Astrocyte of the hippocampus (primary cell): ENCODE results near the gene CTSF.
A peak's percentile ranks its signal among the peaks of the same experiment; 100 is the strongest.
"Not testable (repeated sequence)": the region's sequence is repeated elsewhere in the genome, so short reads cannot be mapped to it uniquely, and the experiment has no call there.

Experiments
- DNase-seq: peaks from one replicate; pipeline ENCODE4 v3.0.0; 2011; ENCODE audit warnings: low read depth, low spot score

The CTSF gene

DNA sequence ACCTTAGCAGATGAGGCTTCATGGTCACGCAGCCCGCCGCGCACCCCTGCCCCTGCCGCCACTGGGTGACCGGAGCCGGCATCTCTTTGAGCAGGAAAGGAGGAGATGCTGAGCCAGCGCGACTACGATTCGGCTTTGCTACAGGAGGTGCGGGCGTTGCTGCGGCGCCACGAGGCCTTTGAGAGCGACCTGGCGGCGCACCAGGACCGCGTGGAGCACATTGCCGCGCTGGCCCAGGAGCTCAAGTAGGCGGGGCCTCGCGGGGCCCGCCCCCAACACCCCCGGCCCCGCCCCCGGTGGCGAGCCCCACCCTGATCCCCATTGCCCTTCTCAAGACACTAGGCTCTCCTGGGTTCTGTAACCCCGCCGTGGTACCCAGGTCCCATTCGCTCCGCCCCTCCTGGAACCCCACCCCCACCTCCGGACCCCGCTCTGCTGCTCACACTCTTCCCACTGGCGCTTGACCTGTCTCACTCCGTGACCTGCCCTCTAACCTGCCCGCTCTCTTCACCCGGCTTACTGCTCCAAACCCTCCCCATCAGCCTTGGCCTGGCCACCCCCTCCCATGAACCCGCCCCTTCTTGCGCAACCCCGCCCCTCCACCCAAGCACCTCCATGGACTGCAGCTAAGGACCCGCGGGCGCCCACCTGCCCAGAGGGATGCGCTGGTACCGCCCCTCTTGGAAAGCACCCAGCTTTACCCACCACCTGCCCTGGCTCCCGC, 9.1 kb downstream of the CTSF start:
- peak; percentile 29 for DNase-seq

DNA sequence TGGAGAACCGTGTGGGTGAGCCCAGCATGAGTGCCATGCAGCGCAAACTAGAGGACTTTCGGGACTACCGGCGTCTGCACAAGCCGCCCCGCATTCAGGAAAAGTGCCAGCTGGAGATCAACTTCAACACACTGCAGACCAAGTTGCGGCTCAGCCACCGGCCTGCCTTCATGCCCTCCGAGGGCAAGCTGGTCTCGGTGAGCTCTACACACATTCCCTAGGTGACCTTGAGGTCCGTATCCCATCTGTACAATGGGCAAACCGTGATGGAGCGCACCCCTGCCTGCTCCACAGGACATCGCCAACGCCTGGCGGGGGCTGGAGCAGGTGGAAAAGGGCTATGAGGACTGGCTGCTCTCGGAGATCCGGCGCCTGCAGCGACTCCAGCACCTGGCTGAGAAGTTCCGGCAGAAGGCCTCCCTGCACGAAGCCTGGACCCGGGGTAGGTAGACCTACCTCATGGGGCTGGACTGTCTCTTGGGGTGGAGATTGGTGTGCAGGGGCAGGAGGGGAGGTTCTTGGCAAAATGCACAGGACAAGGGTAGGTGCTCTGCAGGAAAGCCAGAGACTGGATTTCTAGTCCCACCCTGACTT, 10.6 kb downstream of the CTSF start:
- no peak for DNase-seq

DNA sequence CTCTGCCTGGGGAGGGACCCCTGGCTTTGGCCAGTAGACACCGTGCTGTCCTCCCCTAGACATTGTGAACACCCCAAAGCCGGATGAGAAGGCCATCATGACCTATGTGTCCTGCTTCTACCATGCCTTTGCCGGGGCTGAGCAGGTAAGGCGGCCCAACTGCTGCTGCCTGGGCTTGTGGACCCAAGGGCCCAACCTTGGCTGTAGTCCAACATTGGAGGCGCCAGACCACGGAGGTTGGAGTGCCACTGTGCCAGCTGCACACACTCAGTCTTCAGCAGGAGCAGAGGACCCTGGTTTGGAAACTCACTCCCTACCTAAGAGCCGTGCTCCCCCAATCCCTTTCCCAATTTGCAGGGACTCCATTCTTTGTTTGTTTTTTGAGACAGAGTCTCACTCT, 12.3 kb downstream of the CTSF start:
- no peak for DNase-seq

DNA sequence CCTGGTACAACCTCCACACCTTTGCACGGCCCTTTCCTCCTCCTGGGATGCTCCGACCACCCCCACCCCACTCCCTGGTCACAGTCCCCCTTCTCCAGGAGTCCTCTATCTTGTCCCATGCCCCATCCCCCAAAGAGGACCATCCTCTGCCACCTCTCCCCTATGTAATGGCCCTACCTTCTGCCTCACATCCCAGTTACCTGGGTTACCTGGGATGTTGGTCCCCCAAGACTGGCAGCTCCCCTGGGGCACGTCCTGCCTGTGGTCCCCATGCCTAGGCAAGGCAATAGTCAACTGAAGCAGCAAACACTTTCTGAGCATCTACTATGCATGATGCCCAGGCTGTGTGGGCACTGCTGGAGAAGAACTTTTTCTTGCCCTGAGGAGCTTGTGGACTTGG, 13.0 kb downstream of the CTSF start:
- no peak for DNase-seq

DNA sequence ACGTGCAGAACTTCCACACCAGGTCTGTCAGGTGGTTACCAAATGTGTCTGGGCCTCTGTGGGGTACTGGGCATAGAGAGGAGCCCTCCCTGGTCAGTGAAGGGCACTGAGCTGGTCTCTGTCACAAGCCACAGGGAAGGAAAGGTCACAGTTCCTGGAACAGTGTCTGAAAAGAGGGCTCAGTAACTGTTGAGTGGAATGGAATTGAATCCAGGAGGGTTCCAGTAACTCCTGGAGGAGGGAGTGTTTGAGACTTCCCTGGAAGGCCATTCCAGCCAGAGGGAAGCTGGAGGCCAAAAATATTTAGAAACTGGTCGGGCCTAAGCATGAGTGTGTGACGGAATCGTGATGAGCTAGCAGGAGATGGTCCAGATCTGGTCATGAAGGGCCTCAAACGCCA, 13.8 kb downstream of the CTSF start:
- DNase-seq: no peak

DNA sequence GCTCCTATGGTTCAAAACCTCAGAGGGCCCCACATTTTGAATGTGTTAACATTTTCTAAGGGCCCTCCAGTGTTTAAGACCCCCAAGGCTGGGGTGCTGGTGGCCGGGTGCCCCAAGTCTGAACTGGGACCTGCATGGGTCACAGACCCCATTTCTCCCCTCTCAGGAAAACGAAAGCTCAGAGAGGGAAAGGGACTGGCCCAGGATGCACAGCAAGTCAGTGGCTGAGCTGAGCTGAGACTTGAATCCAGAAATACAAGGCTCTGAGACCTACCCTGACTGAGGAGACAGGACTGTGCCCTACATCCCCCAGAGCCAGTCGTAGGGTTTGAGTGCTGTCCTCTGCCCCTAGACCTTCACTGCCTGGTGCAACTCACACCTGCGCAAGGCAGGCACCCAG, 17.5 kb downstream of the CTSF start:
- DNase-seq: no peak

DNA sequence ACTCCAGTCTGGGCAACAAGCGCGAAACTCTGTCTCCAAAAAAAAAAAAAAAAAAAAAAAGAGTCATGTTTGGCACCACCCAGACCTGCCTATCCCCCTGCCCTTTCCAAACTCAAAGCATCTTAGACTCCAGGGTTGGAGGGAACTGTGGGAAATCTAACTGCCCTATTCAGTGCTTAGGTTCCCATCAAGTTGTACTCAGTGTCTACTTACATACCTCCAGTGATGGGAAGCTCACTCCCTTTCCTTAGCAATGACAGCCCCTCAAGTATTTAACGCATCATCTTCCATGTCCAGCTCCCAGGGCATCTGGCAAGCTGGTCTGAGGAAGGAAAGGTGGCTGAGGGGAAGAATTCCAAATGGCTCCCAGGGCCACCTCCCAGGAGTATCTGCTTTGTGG, 18.7 kb downstream of the CTSF start:
- DNase-seq: no peak

DNA sequence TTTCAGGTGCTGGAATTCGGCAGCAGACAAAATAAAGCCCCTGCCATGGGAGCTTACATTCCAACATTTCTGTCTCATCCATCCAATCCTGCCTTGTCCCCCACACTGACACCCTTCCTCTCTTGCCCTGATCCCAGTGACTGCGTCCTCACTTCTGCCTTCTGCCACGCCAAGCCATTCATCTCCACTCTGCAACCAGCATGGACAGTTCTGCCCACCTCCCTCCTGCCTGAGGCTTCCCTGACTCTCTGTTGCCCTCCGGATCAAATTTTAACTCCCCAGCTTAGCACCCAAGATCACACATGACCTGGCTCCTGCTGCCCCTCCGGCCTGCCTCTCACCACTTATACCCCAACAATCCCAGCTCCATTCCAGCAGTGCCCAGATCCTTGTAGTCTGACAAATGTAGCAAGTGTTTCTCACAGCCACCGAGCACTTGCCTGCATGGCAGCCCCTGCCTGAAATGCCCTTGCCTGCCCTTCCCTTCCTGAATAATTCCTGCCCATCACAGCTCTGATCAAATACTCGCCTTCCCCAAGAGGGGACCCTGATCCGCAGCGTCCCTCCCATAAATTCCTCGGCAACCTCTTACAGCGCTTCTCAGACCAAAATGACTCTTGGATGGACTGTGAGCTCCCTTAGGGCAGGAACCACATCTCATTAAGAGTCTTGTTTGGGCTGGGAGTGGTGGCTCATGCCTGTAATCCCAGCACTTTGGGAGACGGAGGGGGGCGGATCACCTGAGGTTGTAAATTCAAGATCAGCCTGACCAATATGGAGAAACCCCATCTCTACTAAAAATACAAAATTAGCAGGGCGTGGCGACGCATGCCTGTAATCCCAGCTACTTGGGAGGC, 19.4 kb downstream of the CTSF start:
- DNase-seq: no peak

DNA sequence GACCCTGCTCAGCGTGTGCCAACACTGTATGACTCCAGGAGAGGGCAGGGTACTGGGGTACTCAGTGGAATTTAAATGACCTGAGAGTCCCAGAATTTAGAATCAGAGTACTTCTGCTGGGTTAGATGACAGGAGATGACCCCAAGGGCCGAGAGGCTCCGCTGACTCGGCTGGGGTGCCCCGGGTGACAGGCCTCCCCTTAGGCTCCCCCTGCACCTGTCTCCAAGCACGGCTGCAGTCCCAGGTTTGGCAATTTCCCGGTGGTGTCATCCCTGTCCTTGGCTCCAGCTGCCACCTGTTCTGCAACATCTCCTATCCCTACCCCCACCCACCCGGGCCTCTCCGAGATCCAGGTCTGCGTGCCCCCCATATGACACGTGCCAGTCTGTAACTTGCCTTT, 20.4 kb downstream of the CTSF start:
- no peak for DNase-seq

DNA sequence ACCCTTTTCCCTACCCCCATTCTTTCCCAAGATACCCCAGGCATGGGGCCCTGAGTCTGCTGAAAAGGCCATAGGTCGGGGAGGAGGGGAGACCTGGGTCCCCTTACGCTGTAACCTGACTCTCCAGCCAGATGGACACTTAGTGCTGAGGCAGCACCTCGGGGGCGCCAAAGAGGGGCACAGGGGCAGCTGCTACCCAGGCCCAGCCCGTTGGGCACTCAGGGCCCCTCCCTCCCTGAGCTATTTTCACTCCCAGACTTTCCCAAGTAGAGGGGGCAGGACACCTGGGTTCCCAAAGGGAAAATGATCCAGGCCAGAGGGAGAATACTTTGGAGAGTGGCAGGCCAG, 20.8 kb downstream of the CTSF start:
- DNase-seq: no peak

DNA sequence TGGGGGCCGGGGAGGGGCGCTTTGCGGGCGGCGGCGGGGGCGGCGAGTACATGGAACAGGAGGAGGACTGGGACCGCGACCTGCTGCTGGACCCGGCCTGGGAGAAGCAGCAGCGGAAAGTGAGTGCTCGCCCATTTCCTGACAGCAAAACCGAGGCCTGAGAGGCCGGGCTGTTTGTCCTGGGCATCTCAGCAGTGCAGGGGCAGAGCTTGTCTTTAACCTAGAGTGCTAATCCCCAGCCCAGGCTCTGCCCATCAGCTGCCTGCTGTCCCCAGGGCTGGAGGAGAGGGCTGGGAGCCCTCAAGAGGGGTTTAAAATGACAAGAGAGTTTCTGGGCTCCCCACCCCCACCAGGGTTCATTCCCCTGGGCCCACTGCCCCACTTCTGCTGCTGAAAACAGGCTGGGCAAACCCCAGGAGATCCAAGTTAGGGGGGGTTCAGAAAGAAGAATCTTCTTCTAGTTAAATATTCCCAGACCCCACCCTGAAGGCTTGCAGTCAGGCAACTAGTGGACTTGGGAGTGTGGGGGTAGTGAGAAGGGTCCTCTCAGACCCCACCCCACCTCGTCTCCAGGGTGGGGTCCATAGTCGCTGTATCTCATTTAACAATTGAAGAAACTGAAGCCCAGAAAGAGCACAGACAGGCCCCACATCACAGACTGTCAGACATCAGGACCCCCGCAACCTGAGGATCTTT, 21.3 kb downstream of the CTSF start:
- no peak for DNase-seq

DNA sequence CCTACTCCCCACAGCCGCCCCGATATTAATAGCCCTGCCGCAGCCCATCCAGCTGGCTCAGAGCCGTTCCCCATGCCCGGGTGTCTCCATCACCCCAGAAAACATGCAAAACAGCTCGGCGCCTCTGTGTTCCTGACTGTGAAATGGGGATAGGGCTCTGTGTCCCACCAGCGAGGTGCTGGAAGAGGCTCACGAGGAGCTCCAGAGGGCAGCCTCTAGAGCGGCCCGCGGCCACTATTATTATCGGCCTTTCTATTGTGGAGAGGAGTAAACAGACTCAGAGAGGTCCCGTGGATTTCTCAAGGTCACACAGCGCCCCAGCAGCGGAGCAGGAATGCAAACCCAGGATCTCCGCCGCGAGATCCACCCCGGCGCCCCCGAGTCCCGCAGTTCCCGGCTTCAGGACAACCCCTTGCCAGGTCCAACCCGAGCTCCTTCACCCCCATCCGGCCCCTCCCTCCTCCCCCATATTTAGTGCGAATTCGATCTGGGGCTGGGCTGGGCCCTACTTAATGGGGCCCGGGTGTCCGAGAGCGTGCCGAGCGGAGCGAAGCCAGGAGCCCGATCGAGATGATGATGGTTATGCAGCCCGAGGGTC, 21.9 kb downstream of the CTSF start, which contains the start of gene ACTN3:
TSS of gene ACTN3 (plus strand) at position 536 of the 598 bp plus-strand sequence. CDS start at position 571, 35 bp downstream.
- no peak for DNase-seq

DNA sequence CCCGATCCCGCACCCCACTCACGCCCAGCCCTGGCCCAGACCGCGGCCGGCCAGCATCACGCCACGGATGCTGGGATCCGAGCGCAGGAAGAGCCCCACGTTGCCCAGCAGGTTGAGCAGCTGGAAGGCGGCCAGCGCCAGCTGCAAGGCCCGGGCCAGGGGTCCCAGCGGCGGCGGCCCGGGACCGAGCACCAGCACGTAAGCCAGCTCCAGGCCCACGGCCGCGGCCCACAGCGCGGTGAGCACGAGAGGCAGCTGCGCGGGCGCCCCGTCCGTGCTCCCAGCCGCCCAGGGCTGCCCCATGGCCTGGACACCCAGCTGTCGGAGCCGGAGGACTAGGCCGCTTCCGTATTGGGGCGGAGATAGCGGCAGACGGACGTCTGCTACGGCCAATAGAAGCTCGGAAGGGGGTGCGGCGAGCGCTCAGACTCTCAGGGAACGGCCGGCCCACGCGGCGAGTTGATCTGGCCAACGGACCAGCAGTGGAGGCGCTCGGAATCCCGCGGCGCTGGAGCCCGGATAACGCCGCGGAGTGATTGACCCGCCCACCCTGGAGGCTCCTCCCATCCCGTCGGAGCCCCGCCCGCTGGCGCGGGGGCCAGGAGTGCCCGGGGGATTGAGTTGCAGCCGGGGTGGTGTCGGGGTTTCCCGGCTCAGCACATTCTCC, 22.6 kb downstream of the CTSF start, which contains the start of gene ZDHHC24:
TSS of gene ZDHHC24 (minus strand) at position 348 of the 667 bp plus-strand sequence. CDS start at position 303, 45 bp downstream.
- DNase-seq: peak; percentile 99

DNA sequence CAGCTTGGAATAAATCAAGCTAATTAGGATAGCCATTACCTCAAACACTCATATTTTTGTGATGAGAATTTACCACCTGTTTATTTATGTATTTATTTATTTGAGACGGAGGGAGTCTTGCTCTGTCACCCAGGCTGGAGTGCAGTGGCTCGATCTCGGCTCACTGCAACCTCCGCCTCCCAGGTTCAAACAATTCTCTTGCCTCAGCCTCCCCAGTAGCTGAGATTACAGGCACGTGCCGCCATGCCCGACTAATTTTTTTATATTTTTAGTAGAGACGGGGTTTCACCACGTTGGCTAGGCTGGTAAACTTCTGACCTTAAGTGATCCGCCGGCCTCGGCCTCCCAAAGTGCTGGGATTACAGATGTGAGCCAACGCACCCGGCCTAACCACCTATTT, 23.5 kb downstream of the CTSF start:
- not testable (repeated sequence) for DNase-seq

DNA sequence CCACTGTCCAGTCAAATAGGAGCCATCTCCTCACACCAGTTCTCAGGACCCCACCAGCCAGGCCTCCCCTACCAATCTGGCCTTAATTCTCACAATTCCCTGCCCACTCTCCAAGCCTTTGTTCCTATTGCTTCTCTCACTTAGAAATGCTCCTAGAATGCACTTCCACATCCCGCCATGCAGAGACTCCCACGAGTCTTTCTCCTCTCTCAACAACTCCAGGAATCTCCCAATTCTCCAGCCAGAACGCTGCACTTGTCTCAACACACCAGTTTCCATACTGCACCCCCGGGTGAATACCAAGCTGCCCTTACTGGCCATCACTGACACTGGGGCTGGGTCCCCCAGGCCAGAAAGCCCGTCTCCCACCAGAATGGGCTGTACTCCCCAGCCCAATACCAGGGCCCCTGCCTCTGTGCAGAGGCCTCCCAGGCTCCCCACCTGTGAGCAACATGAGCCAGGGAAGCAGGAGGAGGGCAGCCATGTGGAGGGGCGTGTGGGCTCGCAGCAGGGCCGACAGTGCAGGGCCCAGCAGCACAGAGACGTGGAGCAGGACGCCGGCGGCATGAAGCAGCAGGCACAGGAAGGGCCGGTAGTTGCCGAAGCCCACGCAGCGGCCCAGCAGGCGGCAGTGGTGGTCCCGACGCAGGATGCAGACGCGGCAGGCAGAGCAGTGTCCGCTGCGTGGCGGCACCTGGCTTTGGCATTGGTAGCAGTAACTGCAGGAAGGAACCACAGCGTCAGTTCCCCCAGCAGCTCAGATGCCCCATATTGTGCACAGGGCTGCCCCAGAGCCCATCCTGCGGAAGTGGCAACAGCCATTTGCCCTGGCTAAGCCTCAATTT, 24.9 kb downstream of the CTSF start:
- DNase-seq: peak; percentile 83

DNA sequence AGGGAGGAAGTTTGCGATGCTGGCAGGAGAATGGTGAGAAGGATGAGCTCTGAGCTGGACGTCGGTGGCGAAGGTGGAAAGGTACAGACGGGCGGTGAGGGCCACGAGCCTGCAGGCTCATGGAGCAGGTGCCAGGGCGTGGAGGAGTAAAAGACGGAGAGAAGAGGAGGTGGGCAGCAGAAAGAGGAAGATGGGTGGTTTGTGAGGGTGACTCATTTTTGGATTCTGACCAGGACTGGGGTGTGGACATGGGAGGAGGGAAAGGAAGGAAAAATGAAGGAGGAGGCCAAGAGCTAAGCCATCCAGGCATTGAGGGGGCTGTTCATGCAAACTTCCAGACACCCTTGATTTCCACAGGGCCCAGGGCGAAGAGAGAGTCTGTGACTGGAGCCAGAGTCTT, 26.0 kb downstream of the CTSF start:
- DNase-seq: peak; percentile 26

DNA sequence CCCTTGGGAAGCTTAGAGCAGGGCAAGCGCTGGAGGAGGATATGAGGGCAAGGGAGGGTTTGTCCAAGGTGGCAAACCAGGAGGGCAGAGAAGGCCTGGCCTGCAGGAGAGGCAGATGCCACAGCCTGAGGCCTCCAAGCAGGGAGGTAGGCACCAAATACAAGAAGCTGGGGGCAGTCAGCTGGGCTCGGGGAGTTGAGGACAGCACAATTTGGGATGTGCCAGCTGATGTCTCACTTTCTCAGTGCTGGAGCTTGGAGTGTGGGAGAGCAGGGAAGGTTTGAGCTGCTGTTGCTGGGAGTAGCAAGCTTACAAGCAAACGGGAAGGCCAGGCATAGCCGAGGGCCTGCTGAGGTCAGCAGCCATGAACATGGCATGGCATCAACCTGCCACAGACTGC, 26.5 kb downstream of the CTSF start:
- no peak for DNase-seq

DNA sequence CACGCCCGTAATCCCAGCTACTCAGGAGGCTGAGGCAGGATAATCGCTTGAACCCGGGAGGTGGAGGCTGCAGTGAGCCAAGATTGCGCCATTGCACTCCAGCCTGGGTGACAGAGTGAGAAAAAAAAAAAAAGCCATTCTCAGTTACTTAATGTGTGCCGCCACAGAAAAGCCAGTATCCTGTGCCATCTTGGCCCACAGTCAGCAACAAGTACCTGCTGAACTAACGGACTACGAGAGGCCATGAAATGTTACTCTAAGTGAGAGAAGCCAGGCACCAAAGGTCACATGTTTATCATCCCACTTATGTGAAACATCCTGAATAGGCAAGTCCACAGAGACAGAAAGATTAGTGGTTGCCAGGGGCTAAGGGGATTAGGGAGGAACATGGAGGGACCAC, 27.8 kb downstream of the CTSF start:
- not testable (repeated sequence) for DNase-seq

DNA sequence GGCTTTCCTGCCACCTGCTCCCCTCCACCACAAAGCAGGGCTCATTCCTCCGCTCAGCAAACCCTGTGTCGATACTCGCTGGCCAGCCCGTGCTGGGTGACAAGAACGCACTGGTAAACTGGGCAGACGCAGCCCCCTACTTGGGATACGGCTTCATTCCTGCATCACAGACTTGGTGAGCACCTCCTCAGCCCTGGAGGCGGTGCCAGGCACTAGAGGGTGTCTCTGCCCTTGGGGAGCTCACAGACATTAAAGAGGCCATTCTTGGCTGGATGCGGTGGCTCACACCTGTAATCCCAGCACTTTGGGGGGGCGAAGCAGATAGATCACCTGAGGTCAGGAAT, 28.6 kb downstream of the CTSF start:
- DNase-seq: no peak

DNA sequence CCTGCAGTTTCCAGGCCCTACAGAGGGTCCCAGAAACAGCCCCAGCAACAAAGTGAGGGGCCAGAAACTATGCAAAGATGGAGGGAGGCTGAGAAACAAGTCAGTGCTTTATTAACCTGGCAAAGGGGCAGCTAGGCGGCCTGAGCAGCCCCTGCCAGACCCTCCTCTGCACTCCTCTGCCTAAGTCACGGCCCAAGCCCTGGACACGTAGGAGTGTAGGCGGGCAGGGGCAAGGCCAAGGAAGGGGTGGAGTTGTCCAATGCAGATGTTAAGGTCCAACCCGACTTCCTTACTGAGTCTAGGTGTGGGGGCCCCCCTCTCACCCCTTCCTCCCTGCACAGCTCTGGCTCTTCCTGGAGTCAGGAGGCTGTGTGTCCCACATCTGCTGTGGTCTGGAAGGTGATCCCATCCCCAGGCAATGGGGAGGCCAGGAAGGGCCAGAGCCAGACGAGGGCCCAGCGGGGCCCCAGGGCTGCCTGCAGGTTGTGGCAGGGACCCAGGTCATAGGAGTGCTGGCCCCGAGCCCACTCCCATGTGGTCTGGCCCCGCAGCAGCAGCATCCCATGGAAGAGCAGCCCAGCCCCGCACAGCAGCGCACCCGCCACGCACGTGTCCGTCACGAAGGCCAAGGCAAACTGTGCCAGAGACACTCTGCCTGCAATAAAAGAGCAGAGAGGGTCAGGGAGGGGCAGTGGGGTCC, 29.1 kb downstream of the CTSF start:
- no peak for DNase-seq
